Loucy (cell line): Measurements from ENCODE around the gene TRAPPC12.
A peak's percentile ranks its signal among the peaks of the same experiment; 100 is the strongest.

Experiments used
- H2AFZ ChIP-seq: fragments of 200-600 bp; sonication (generic); 2 replicates; pipeline ENCODE4 v1.6.0; 2016; ENCODE audit warnings: antibody characterized with exemption, mild to moderate bottlenecking, low read length, moderate library complexity
- H3F3A ChIP-seq: fragments of 200-600 bp; 2 replicates; pipeline ENCODE4 v1.6.0; 2016; ENCODE audit warnings: antibody characterized with exemption, low read depth, mild to moderate bottlenecking
- H3K27me3 ChIP-seq: fragments of 200-600 bp; sonication (generic); 2 replicates; pipeline ENCODE4 v1.6.1; 2014; ENCODE audit warnings: low read length, mild to moderate bottlenecking; ENCODE audit not compliant: insufficient read depth, poor library complexity, severe bottlenecking
- H3K36me3 ChIP-seq: fragments of 200-600 bp; sonication (generic); 2 replicates; pipeline ENCODE4 v1.6.1; 2016; ENCODE audit warnings: low read length; ENCODE audit not compliant: insufficient read depth
- H3K4me1 ChIP-seq: fragments of 200-600 bp; sonication (generic); 2 replicates; pipeline ENCODE4 v1.5.1; 2014; ENCODE audit warnings: low read length, mild to moderate bottlenecking; ENCODE audit not compliant: insufficient read depth, poor library complexity, severe bottlenecking
- H3K4me2 ChIP-seq: fragments of 200-600 bp; sonication (generic); 2 replicates; pipeline ENCODE4 v1.6.0; 2014; ENCODE audit warnings: antibody characterized with exemption, low read length, low read depth, mild to moderate bottlenecking; ENCODE audit not compliant: poor library complexity, severe bottlenecking
- H3K4me3 ChIP-seq: fragments of 200-600 bp; sonication (generic); 2 replicates; pipeline ENCODE4 v1.5.1; 2014; ENCODE audit warnings: low read length, mild to moderate bottlenecking, mixed read lengths; ENCODE audit not compliant: poor library complexity, severe bottlenecking
- H3K79me2 ChIP-seq: fragments of 200-600 bp; sonication (generic); 2 replicates; pipeline ENCODE4 v1.6.1; 2014; ENCODE audit warnings: low read length; ENCODE audit not compliant: insufficient read depth
- H3K9ac ChIP-seq: fragments of 200-600 bp; sonication (generic); 2 replicates; pipeline ENCODE4 v1.6.0; 2014; ENCODE audit warnings: mild to moderate bottlenecking, low read depth, low read length, moderate library complexity; ENCODE audit not compliant: poor library complexity, severe bottlenecking
- H3K9me2 ChIP-seq: fragments of 200-600 bp; sonication (generic); replicated peaks from 2 replicates; pipeline ENCODE4 v1.6.1; 2016; ENCODE audit warnings: low read depth, low read length, mixed read lengths
- H3K9me3 ChIP-seq: fragments of 200-600 bp; sonication (generic); 2 replicates; pipeline ENCODE4 v1.6.1; 2014; ENCODE audit warnings: mild to moderate bottlenecking, antibody characterized with exemption, low read length, low read depth; ENCODE audit not compliant: insufficient read depth
- H4K20me1 ChIP-seq: fragments of 200-600 bp; sonication (generic); 2 replicates; pipeline ENCODE4 v1.6.0; 2014; ENCODE audit warnings: antibody characterized with exemption, low read length, mild to moderate bottlenecking; ENCODE audit not compliant: insufficient read depth, poor library complexity, severe bottlenecking
- CTCF ChIP-seq: fragments of 200-600 bp; sonication (generic); conservative IDR thresholded peaks from 2 replicates; pipeline ENCODE4 v1.5.1; 2014; ENCODE audit warnings: mild to moderate bottlenecking, antibody characterized with exemption, low read length
- EZH2phosphoT487 ChIP-seq: fragments of 200-600 bp; IDR thresholded peaks from 2 replicates; pipeline ENCODE4 v1.6.1; 2018; ENCODE audit warnings: antibody characterized with exemption, mild to moderate bottlenecking, moderate library complexity, borderline replicate concordance

Gene TRAPPC12

GRCh38 chr2:3422161-3422779 lies 42.8 kb downstream of the TRAPPC12 start:
- Histone ChIP-seq H2AFZ (no peak overlapping the region), H3K9me3 (no peaks in the 10 kb centered on the region), H3K36me3 (peaks cover 57% of the 10 kb centered on the region; the same call in 1 of the 2 replicates), H3K4me2 (no peak overlapping the region), H3K4me3 (no peak overlapping the region), H3F3A (no peaks in the 10 kb centered on the region), H4K20me1 (no peaks in the 10 kb centered on the region), H3K4me1 (no peaks in the 10 kb centered on the region), H3K9me2 (no peaks in the 10 kb centered on the region), H3K79me2 (no peaks in the 10 kb centered on the region), H3K27me3 (no peaks in the 10 kb centered on the region), H3K9ac (no peak overlapping the region)
- TF ChIP-seq EZH2phosphoT487 = no peak
- no peak for TF ChIP-seq CTCF

- no peaks in the 10 kb centered on the region for H3F3A ChIP-seq
- no peaks in the 10 kb centered on the region for H4K20me1 ChIP-seq
- H3K9me2 ChIP-seq = no peaks in the 10 kb centered on the region
- no peaks in the 10 kb centered on the region for H3K27me3 ChIP-seq
- no peaks in the 10 kb centered on the region for H3K79me2 ChIP-seq
- H3K4me1 ChIP-seq = no peaks in the 10 kb centered on the region
- H3K4me3 ChIP-seq = no peak overlapping the region
- peaks cover 55% of the 10 kb centered on the region; the same call in 1 of the 2 replicates for H3K36me3 ChIP-seq
- H3K9me3 ChIP-seq = no peaks in the 10 kb centered on the region
- no peak overlapping the region for H2AFZ ChIP-seq
- no peak overlapping the region for H3K4me2 ChIP-seq
- TF ChIP-seq CTCF (peak; percentile 100), EZH2phosphoT487 (no peak)
- H3K9ac ChIP-seq = no peak overlapping the region
Observed at GRCh38 chr2:3423492-3424170, 44.1 kb downstream of the TRAPPC12 start.

GRCh38 chr2:3424171-3424795 lies 44.8 kb downstream of the TRAPPC12 start:
- Histone ChIP-seq H3K79me2 (no peaks in the 10 kb centered on the region), H3K4me3 (no peak overlapping the region), H3K36me3 (peaks cover 58% of the 10 kb centered on the region; the same call in 1 of the 2 replicates), H3K9me3 (no peaks in the 10 kb centered on the region), H3K4me2 (no peak overlapping the region), H3K27me3 (no peaks in the 10 kb centered on the region), H3F3A (no peaks in the 10 kb centered on the region), H2AFZ (no peak overlapping the region), H3K9ac (no peak overlapping the region), H3K9me2 (no peaks in the 10 kb centered on the region), H4K20me1 (no peaks in the 10 kb centered on the region), H3K4me1 (no peaks in the 10 kb centered on the region)
- TF ChIP-seq EZH2phosphoT487 (no peak), CTCF (no peak; the same call in 1 of the 2 replicates)
